ENCODE results near the gene RIMKLA.

Gene RIMKLA

GRCh38 chr1:42466030-42466429 is 85.4 kb downstream of the RIMKLA start:
- DNase-seq (ENCODE audit: extremely low spot score, insufficient read length, low read depth): no peak
- no peak for FAIRE-seq

GRCh38 chr1:42469727-42470126 is 89.1 kb downstream of the RIMKLA start:
- DNase-seq (ENCODE audit: extremely low spot score, insufficient read length, low read depth): no peak
- FAIRE-seq: no peak

All from GM18507 (cell line).